Choroid plexus epithelial cell (primary cell): ENCODE results near the gene ARF3.
A peak's percentile ranks its signal among the peaks of the same experiment; 100 is the strongest.

Experiments
- DNase-seq: peaks from one replicate; pipeline ENCODE4 v3.0.0-alpha.2; 2010; ENCODE audit warnings: low read depth
- H3K4me3 ChIP-seq: 2 replicates; pipeline ENCODE4 v1.5.1; 2011; ENCODE audit warnings: low read depth, mild to moderate bottlenecking, control low read depth, low read length, moderate library complexity
- CTCF ChIP-seq: conservative IDR thresholded peaks from 2 replicates; pipeline ENCODE4 v1.5.1; 2011; ENCODE audit warnings: low read depth, mild to moderate bottlenecking, control low read depth, inconsistent platforms, low read length, moderate library complexity

The ARF3 gene

GRCh38 chr12:48938805-48939204, 18.5 kb downstream of the ARF3 start:
- TF ChIP-seq CTCF, result no peak
- H3K4me3 ChIP-seq, result no peak overlapping the region
- DNase-seq, result no peak

GRCh38 chr12:48937170-48937569, 20.1 kb downstream of the ARF3 start:
- TF ChIP-seq CTCF, result peak; percentile 49
- DNase-seq, result peak; percentile 6
- no peak overlapping the region for H3K4me3 ChIP-seq

GRCh38 chr12:48936379-48936979, 20.8 kb downstream of the ARF3 start:
- no peak overlapping the region for H3K4me3 ChIP-seq
- peak; percentile 96 for TF ChIP-seq CTCF
- peak; percentile 83 for DNase-seq

- peak; percentile 59 for TF ChIP-seq CTCF
- DNase-seq, result peak; percentile 23
Measured at GRCh38 chr12:48934312-48934706, 23.0 kb downstream of the ARF3 start.

GRCh38 chr12:48933664-48934311, 23.5 kb downstream of the ARF3 start:
- DNase-seq, result no peak
- no peak for TF ChIP-seq CTCF

More at GRCh38 chr12:48934312-48934706, 23.0 kb downstream of the ARF3 start:
- H3K4me3 ChIP-seq, result no peak overlapping the region

GRCh38 chr12:48932878-48933277, 24.4 kb downstream of the ARF3 start:
- no peak for DNase-seq
- TF ChIP-seq CTCF, result no peak
- H3K4me3 ChIP-seq, result no peak overlapping the region

More at GRCh38 chr12:48933664-48934311, 23.5 kb downstream of the ARF3 start:
- no peak overlapping the region for H3K4me3 ChIP-seq

- no peak overlapping the region for H3K4me3 ChIP-seq
- TF ChIP-seq CTCF, result no peak
- no peak for DNase-seq
Measured at GRCh38 chr12:48930475-48930874, 26.8 kb downstream of the ARF3 start.
